Measurements from ENCODE around the gene SRR.

Gene SRR

DNA sequence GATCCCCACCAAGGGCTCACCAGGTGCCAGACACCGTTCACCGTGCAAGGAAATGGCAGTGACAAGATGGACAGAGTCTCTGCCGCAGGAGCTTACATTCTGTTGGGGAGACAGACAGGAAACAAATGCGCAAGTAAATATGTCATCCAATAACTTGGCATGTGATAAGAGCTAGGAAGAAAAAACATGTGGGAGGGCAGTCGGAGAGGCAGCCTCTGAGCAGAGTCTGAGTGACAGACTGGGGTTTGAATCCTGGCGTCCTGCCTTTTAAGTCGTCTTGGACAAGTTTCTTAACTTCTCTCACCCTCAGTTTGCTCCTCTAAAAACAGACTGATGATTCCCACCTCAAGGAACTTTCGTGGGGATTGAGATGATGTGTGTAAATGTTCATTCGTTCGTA lies 40.8 kb downstream of the SRR start:
- TF ChIP-seq, protein P1, sequence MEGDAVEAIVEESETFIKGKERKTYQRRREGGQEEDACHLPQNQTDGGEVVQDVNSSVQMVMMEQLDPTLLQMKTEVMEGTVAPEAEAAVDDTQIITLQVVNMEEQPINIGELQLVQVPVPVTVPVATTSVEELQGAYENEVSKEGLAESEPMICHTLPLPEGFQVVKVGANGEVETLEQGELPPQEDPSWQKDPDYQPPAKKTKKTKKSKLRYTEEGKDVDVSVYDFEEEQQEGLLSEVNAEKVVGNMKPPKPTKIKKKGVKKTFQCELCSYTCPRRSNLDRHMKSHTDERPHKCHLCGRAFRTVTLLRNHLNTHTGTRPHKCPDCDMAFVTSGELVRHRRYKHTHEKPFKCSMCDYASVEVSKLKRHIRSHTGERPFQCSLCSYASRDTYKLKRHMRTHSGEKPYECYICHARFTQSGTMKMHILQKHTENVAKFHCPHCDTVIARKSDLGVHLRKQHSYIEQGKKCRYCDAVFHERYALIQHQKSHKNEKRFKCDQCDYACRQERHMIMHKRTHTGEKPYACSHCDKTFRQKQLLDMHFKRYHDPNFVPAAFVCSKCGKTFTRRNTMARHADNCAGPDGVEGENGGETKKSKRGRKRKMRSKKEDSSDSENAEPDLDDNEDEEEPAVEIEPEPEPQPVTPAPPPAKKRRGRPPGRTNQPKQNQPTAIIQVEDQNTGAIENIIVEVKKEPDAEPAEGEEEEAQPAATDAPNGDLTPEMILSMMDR (IDR thresholded peaks at IDR 0.05; ENCODE audit: insufficient read depth, low read depth, low read length, missing control alignments), result no peak
- no peak for DNase-seq (ENCODE audit: low read depth)
- H3K4me3 ChIP-seq (ENCODE audit: low read length), result no peak overlapping the region

DNA sequence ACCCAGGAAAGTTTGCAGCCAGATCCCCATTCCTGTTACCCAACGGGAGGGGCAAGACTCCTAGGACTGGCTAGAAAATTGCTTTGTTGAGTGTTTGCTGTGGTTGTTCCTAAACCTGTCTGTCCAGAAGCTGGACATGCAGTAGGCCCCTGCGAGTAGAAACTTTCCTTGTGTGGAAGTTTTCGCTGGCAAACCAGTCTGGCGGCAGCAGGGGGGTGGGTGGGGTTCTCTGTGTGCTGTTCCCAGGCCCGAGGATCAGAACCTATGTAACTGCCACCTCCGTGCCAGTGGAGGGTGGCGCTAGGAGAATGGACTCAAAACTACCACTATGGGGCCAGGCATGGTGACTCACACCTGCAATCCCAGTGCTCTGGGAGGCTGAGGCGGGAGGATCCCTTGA lies 42.7 kb downstream of the SRR start:
- no peak overlapping the region for H3K4me3 ChIP-seq (ENCODE audit: low read length)

GRCh38 chr17:2347805-2348685 lies 44.3 kb downstream of the SRR start:
- TF ChIP-seq, protein P1 (IDR thresholded peaks at IDR 0.05; ENCODE audit: insufficient read depth, low read depth, low read length, missing control alignments), result no peak
- peak; percentile 86 for DNase-seq (ENCODE audit: low read depth)
- no peak overlapping the region for H3K4me3 ChIP-seq (ENCODE audit: low read length)

More for the DNA sequence above, 42.7 kb downstream of the SRR start:
- TF ChIP-seq, protein P1 (IDR thresholded peaks at IDR 0.05; ENCODE audit: insufficient read depth, low read depth, low read length, missing control alignments), result no peak
- DNase-seq (ENCODE audit: low read depth), result peak; percentile 82

GRCh38 chr17:2351269-2351668 lies 47.5 kb downstream of the SRR start:
- no peak for DNase-seq (ENCODE audit: low read depth)
- TF ChIP-seq, protein P1 (IDR thresholded peaks at IDR 0.05; ENCODE audit: insufficient read depth, low read depth, low read length, missing control alignments), result no peak
- no peak overlapping the region for H3K4me3 ChIP-seq (ENCODE audit: low read length)

GRCh38 chr17:2354311-2354710 lies 50.6 kb downstream of the SRR start:
- no peak for DNase-seq (ENCODE audit: low read depth)
- TF ChIP-seq, protein P1 (IDR thresholded peaks at IDR 0.05; ENCODE audit: insufficient read depth, low read depth, low read length, missing control alignments), result no peak
- H3K4me3 ChIP-seq (ENCODE audit: low read length), result no peak overlapping the region

- no peak overlapping the region for H3K4me3 ChIP-seq (ENCODE audit: low read length)
- DNase-seq (ENCODE audit: low read depth), result no peak
- TF ChIP-seq, protein P1 (IDR thresholded peaks at IDR 0.05; ENCODE audit: insufficient read depth, low read depth, low read length, missing control alignments), result no peak
These were observed 53.5 kb downstream of the SRR start for GRCh38 chr17:2357237-2357636.
